Breast epithelium (tissue), 3 donors: ENCODE measurements around the gene NOX1.

Experiments
- POLR2A ChIP-seq: fragments of 450-650 bp; IDR thresholded peaks from one replicate; pipeline ENCODE4 v1.6.1; 2016; ENCODE audit warnings: antibody characterized with exemption, mild to moderate bottlenecking, moderate library complexity
- TF ChIP-seq, protein P1 (sequence below), 3 donors: fragments of 450-650 bp; IDR thresholded peaks; one replicate each; pipeline ENCODE4 v1.5.1; 2016 to 2017; ENCODE audit warnings: antibody characterized with exemption in 3 of 3, mild to moderate bottlenecking in 3 of 3, moderate library complexity in 3 of 3

DNA sequence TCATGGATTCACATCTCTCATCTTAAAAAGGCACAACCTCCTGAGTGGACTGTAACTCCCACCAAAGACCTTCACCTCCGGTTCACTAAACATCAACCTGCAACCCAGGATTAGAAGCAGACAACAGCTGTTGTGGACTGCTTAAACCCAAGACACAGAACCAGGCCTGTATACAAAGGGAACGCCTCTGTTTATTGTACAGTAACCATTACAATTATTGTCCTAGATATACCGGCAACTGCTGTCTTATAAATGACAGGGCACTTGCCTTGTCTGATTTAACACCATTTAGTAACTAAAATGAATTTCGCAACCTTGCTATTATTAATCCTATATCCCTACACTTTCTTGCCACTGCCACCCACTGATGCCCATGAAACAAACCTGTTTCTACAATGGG is 76.8 kb downstream of the NOX1 start:
- no peak for TF ChIP-seq POLR2A
- TF ChIP-seq, protein P1, sequence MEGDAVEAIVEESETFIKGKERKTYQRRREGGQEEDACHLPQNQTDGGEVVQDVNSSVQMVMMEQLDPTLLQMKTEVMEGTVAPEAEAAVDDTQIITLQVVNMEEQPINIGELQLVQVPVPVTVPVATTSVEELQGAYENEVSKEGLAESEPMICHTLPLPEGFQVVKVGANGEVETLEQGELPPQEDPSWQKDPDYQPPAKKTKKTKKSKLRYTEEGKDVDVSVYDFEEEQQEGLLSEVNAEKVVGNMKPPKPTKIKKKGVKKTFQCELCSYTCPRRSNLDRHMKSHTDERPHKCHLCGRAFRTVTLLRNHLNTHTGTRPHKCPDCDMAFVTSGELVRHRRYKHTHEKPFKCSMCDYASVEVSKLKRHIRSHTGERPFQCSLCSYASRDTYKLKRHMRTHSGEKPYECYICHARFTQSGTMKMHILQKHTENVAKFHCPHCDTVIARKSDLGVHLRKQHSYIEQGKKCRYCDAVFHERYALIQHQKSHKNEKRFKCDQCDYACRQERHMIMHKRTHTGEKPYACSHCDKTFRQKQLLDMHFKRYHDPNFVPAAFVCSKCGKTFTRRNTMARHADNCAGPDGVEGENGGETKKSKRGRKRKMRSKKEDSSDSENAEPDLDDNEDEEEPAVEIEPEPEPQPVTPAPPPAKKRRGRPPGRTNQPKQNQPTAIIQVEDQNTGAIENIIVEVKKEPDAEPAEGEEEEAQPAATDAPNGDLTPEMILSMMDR (IDR thresholded peaks at IDR 0.05): no peak
